ENCODE results near the gene ANKRD29. TPM values are rescaled to one million over a fixed set of nuclear protein-coding genes. Genes with fewer than 3 reads are reported as not detected.
"Not testable (repeated sequence)": the region's sequence is repeated elsewhere in the genome, so short reads cannot be mapped to it uniquely, and the experiment has no call there.

The ANKRD29 gene
- polyA plus RNA-seq, 1 experiment = 0.15 TPM

- no peak for TF ChIP-seq CTCF (IDR thresholded peaks at IDR 0.05; ENCODE audit: low read depth, low read length)
- H3K9me3 ChIP-seq (ENCODE audit: control insufficient read depth, insufficient read depth, low read length) = no peaks in the 10 kb centered on the region; the same call in 1 of the 2 replicates
- H3K27me3 ChIP-seq (ENCODE audit: control insufficient read depth, insufficient read depth, low read length) = no peaks in the 10 kb centered on the region
- DNase-seq (ENCODE audit: low read depth, low spot score) = no peak
- no peak overlapping the region for H3K27ac ChIP-seq (ENCODE audit: low read depth, low read length)
- ChIA-PET CTCF (no interaction called here), POLR2A (no interaction called here)
- no peak overlapping the region for H3K4me3 ChIP-seq (ENCODE audit: low read depth, low read length)
Measured at GRCh38 chr18:23560186-23560585, 102.5 kb downstream of the ANKRD29 start.

GRCh38 chr18:23557511-23557910, 105.2 kb downstream of the ANKRD29 start:
- H3K27me3 ChIP-seq (ENCODE audit: control insufficient read depth, insufficient read depth, low read length); DNase-seq (ENCODE audit: low read depth, low spot score); H3K9me3 ChIP-seq (ENCODE audit: control insufficient read depth, insufficient read depth, low read length); H3K27ac ChIP-seq (ENCODE audit: low read depth, low read length); POLR2A ChIA-PET; H3K4me3 ChIP-seq (ENCODE audit: low read depth, low read length): not testable (repeated sequence)
- CTCF ChIA-PET = interaction anchor here (2.3 kb wide), 1 partner anchor 41 kb away, joined by 6 read pairs; no protein-coding TSS in a partner anchor

- POLR2A ChIA-PET = no interaction called here
- Histone ChIP-seq H3K9me3 (ENCODE audit: control insufficient read depth, insufficient read depth, low read length) (no peaks in the 10 kb centered on the region; the same call in 1 of the 2 replicates), H3K27ac (ENCODE audit: low read depth, low read length) (no peak overlapping the region), H3K27me3 (ENCODE audit: control insufficient read depth, insufficient read depth, low read length) (no peaks in the 10 kb centered on the region), H3K4me3 (ENCODE audit: low read depth, low read length) (no peak overlapping the region)
- DNase-seq (ENCODE audit: low read depth, low spot score) = no peak
- CTCF ChIA-PET = interaction anchor here (2.3 kb wide), 1 partner anchor 40 kb away, joined by 6 read pairs; no protein-coding TSS in a partner anchor
- no peak for TF ChIP-seq CTCF (IDR thresholded peaks at IDR 0.05; ENCODE audit: low read depth, low read length)
Measured at GRCh38 chr18:23556145-23556780, 106.4 kb downstream of the ANKRD29 start.

- CTCF ChIA-PET = interaction anchor here (2.3 kb wide), 1 partner anchor 38 kb away, joined by 7 read pairs; no protein-coding TSS in a partner anchor
- no peaks in the 10 kb centered on the region; the same call in 1 of the 2 replicates for H3K9me3 ChIP-seq (ENCODE audit: control insufficient read depth, insufficient read depth, low read length)
- no peak overlapping the region for H3K4me3 ChIP-seq (ENCODE audit: low read depth, low read length)
- H3K27ac ChIP-seq (ENCODE audit: low read depth, low read length) = no peak overlapping the region
- no peak for TF ChIP-seq CTCF (IDR thresholded peaks at IDR 0.05; ENCODE audit: low read depth, low read length)
- no peaks in the 10 kb centered on the region for H3K27me3 ChIP-seq (ENCODE audit: control insufficient read depth, insufficient read depth, low read length)
- POLR2A ChIA-PET = no interaction called here
- DNase-seq (ENCODE audit: low read depth, low spot score) = no peak
Measured at GRCh38 chr18:23553887-23554286, 108.8 kb downstream of the ANKRD29 start.

- no peak for DNase-seq (ENCODE audit: low read depth, low spot score)
- no peaks in the 10 kb centered on the region for H3K27me3 ChIP-seq (ENCODE audit: control insufficient read depth, insufficient read depth, low read length)
- no peak overlapping the region for H3K27ac ChIP-seq (ENCODE audit: low read depth, low read length)
- no peaks in the 10 kb centered on the region; the same call in 1 of the 2 replicates for H3K9me3 ChIP-seq (ENCODE audit: control insufficient read depth, insufficient read depth, low read length)
- CTCF ChIA-PET = interaction anchor here (0.7 to 2.3 kb wide), 2 partner anchors 37 to 1065 kb away, joined by 3 to 7 read pairs; no protein-coding TSS in a partner anchor
- TF ChIP-seq CTCF (IDR thresholded peaks at IDR 0.05; ENCODE audit: low read depth, low read length) = no peak
- POLR2A ChIA-PET = no interaction called here
- no peak overlapping the region for H3K4me3 ChIP-seq (ENCODE audit: low read depth, low read length)
Measured at GRCh38 chr18:23552505-23552904, 110.2 kb downstream of the ANKRD29 start.

Data from AG04450 (cell line).